ENCODE measurements around the gene ZNF182.
"Not testable (repeated sequence)": the region's sequence is repeated elsewhere in the genome, so short reads cannot be mapped to it uniquely, and the experiment has no call there.

Gene ZNF182

DNA sequence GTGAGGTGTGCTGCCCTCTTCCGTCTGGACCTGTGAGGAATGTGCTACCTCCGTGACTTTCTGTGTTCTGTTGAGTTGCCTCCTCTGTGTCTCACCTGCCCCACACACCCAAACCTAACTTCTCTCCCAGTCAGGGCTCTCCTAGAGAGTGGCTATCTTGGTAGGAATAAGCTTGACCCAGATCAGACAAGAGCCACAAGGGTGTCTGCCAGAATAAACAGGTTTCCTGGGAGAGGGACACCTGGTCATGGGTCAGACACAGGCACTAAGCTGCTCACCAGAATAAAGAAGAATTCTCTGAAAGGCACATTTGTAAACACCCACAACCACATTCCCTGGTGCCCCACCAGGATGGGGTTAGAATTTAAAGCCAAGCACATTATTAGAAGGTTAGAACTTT, 11.1 kb downstream of the ZNF182 start:
- DNase-seq: no peak

DNA sequence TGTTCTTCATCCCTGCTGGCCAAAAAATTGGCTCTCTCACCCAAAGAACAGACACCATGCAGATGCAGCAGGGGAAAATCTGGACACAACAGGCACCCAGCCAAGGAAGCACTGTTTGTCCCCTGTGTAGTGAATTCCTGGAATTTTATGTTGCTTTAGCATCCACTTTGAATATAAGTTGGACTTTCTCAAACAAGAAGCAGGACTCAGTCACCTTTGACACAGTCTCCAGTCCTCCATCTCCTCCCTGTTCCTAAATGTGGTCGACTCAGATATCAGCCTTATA, 11.8 kb downstream of the ZNF182 start:
- no peak for DNase-seq

DNA sequence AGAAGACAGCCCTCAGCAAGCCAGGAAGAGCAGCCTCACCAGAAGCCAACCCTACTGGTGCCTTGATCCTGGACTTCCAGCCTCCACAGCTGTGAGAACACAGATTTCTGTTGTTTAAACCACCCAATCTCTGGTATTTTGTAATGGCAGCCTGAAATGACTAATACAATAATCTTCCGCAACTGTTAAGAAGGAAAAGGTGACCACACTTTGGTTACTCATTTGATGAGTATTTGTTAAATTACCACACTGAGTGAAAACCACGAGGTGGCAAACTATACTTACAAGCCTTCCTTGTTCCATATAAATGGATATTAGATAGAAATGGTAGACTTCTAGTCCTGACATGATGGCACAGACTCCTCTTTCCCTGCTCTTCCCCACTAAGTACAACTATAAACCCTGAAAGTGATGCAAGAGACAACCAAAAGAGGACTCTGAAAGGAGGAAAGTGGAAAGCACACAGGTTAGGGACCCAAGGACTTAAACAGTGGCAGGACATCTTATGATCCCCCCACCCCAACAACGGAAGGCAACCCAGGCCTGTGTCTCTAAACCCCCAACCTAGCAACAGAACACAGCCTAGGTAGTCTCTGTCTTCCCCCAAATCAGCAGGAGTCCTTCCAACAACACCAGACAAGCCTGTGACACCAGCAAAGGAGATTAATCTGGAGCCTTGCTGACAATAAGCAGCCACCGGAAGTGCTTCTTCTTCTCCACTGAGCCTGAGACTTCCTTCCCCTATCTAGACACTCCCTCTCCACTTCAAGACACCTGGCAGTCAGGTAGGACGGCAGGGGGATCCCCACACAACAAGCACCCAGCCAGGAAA, 12.3 kb downstream of the ZNF182 start:
- DNase-seq: no peak

DNA sequence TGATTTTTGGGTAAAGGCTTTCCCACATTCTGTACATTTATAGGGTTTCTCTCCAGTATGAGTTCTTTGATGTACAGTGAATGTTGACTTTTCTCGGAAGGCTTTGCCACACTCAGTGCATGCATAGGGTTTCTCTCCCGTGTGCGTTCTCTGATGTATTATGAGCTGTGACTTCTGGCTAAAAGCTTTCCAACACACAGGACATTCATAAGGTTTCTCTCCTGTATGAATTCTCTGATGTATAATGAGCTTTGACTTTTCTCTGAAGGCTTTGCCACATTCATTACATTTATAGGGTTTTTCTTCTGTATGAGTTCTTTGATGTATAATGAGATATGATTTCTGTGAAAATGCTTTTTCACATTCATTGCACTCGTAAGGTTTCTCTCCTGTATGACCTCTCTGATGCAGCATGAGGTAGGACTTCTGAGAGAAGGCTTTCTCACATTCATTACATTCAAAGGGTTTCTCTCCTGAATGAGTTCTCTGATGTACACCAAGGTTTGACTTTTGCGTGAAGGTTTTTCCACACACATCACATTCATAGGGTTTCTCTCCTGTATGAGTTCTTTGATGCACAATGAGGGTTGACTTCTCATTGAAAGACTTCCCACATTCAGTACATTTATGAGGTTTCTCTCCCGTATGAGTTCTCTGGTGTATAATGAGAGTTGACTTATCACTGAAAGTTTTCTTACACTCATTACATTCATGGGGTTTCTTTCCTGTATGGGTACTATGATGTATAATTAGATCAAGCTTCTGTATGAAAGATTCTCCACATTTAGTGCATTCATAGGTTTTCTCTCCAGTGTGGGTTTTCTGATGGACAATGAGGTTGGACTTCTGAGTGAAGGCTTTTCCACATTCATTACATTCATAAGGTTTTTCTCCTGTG, 27.3 kb downstream of the ZNF182 start:
- no peak for DNase-seq

DNA sequence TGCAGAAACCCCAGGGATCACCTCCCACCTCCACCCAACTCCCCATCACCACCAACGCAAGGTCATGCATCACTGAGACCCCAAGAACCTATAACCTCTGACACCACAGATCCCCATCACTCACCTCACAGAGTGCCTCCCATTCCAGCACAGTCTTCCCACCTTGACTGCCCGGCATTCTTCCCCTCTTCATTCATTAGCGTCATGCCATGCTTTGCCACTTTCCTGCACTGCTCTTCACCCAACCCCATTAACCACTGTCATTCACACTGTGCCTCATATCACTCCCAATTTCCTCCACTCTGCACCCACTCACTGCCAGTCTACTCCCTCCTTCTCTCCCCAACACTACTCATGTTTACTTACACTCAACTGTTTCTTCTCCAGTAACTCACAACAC, 30.6 kb downstream of the ZNF182 start:
- no peak for DNase-seq

DNA sequence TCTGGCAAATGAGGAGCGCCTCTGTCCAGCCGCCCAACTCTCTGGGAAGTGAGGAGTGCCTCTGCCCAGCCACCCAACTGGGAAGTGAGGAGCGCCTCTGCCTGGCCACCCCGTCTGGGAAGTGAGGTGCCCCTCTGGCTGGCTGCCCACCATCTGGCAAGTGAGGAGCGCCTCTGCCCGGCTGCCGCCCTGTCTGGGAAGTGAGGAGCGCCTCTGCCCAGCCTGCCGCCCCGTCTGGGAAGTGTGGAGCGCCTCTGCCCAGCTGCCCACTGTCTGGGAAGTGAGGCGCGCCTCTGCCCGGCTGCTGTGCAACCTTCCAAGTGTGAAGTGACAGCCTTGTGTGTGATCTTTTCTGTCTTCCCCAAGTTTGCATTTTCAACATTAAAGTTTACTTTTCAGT, 38.3 kb downstream of the ZNF182 start:
- DNase-seq: not testable (repeated sequence)

DNA sequence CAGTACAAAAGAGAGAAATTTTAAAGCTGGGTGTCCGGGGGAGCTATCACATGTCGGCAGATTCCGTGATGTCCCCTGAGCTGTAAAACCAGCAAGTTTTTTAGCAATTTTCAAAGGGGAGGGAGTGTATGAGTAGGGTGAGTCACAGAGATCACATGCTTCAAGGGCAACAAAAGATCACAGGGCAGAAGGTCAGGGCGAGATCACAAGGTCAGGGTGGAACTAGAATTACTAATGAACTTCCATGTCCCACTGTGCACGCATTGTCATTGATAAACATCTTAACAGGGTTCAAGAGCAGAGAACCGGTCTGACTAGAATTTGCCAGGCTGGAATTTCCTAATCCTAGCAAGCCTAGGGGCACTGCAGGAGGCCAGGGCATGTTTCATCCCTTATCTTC, 42.0 kb downstream of the ZNF182 start:
- not testable (repeated sequence) for DNase-seq

DNA sequence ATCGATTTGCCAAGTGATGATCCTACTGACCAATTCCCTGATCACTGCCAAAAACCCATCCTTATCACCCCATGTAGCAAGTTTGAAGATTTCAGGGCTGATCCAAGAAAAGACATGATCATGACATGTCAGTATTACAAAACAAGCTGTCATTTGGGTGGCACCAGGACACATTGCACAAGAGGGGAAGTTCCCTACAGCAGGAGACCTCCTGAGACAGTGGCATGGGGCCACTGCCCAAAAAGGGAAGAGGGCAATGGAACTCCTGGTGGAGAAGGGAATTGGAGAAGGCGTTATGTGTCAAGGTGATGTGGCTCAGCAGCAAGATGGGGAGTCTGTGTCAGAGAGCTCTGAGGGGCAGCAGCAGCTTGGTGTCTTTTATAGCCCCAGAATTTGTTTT, 43.4 kb downstream of the ZNF182 start:
- DNase-seq: no peak

DNA sequence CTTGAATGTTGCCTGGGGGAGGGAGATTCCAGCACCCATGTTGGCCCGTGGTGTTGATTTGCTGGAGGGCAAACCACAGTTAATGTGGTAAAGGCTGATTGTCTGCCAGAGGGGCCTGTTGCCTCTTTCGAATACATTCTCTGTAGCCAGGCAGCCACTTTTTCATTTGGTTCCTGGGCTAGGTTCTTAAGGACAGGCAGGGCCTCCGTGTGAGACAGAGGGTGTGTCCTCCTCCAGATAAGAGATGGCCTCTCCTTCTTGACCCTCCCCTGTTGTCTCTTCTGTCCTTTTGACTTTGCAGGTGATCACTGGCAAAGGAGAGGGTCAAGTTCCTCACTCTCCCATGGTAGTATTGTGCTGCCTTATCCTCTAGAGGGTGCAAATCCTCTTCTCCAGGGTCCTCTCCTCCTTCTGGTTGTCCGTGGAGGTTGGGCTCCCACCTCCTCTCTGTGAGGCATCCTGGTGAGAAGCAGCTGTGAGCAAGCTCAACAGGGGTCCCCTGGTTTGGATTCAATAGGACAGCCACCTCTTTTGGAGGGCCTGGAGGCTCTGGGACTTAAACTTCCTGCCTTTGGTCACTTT, 44.9 kb downstream of the ZNF182 start:
- no peak for DNase-seq

DNA sequence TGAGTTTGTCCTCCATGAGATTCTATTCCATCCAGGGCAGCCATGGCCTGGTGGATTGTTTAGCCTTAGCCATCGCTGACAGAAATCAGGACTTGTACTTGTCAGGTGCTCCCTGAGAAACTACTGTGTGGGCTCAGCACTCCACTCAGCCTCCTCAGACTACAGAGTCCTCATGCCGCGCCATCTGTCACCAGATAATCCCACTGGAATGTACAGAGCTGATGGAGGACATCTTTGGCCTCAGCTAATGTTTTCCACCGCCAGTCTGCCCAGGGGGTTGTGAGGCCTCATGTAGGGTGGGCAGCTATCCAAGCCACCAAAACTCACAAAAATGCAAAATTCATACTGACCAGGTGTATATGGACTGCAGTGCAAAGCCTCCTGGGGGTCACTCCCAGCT, 45.6 kb downstream of the ZNF182 start:
- not testable (repeated sequence) for DNase-seq

DNA sequence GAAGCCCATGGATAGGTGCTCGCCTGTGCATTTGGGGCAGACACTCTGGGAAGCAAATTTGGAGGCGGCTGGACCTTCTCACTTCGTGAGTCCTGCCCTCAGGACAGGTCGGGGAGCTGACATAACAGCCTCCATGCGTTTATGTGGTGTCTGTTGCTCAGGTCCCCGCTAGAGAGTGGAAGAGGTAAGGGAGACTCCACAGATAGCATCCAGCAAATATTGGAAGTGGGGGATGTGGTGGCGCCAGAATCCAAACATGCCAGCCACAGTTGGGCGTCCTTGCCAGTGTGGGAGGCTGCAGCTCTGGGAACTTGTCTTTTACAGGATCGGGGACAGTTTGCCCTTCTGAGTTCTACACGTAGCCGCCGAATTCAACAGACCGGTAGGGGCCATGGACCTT, 47.8 kb downstream of the ZNF182 start:
- no peak for DNase-seq

DNA sequence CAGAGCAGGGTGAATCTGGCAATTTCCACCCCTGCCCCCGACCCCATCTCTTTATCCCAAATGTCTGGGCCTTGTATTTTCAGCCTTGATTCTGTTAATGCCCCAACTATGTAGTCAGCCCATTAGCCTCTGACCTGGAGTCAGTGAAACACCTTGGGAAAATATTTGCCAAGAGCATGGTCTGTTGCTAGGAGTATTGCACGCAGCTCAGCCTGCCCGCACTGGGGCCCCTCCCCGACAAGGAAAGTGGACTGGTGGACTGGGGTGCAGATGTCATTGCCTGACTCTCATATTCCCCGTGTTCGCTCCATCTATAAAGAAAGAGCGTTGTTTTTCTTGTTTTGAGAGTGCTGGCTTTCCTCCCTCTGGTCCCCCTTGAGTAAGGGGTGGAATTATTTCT, 48.5 kb downstream of the ZNF182 start:
- not testable (repeated sequence) for DNase-seq

DNA sequence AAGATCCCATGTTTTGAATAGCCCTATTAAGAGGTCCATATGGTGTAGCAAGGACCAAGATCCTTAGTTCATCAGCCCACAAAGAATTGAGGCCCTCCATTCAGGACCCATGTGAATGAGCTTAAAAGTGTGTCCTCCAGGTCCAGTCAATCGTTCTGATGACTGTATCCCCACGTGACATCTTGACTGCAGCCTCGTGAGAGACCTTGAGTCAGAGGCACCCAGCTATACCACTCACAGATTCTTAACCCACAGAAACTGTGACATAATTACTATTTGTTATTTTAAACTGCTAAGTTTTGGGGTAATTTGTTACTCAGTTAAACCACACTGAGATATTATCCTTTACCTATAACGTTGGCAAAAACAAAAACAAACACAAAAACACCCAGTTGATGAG, 62.4 kb downstream of the ZNF182 start:
- DNase-seq: no peak

DNA sequence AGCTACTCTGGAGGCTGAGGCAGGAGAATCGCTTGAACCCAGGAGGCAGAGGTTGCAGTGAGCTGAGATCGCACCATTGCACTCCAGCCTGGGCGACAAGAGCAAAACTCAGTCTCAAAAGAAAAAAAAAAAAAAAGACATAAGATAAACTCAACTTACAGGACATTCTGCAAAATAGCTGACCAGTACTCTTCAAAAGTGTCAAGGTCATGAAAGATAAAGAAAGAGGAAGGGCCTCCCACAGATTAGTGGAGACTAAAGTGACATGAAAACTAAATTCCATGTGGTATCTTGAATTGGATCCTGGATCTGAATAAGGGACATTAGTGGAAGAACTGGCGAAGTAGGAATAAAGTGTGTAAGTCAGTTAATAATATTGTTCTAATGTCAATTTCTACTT, 63.3 kb downstream of the ZNF182 start:
- DNase-seq: no peak

DNA sequence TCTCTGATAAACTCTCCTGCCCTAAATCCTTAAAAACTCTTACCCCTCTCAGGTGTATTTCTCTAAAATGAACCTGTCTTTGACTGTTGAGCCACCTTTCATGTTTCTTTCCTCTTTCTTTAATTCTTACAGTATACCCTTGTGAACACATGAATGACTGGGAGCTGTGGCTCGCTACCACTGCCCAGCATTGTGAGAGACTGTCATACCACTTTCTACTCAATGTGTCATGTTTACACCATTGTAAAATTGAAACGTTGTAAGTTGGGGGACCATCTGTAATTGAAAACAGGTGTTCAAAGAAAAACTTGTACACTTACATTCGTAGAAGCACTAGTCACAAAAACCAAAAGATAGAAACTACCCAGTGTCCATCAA, 66.9 kb downstream of the ZNF182 start:
- no peak for DNase-seq

DNA sequence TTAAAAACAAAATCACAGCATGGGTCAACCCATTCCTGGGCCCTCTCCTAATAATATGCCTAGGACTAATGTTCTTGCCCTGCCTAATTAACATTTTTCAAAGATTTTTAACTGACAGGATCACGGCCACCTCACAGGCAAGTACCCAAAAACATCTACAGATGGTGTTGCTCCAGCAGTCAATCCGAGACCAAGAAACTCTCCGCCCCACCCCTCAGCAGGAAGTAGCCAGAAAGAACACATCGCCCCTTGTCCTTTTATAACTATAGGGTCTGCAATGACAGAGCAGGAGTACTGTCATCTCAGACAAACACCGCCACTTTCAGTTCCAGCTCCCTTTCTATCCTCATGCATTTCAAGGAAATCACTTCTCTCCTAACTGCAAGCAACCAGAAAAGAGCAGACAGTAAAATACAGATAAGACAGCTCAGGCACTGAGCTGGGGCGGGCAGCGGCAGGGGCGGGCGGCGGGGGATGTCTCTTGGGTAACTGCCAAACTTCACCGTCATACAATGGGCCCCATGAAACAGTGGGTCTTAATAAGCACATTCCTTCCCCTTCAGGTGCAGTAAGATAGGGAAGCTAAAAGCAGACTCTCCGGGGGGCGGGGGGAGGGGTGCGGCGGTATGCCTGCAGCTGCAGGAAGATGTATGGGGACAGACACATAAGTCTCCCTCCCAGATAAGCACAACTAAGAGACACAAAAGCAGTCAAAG, 67.4 kb downstream of the ZNF182 start:
- DNase-seq: no peak

DNA sequence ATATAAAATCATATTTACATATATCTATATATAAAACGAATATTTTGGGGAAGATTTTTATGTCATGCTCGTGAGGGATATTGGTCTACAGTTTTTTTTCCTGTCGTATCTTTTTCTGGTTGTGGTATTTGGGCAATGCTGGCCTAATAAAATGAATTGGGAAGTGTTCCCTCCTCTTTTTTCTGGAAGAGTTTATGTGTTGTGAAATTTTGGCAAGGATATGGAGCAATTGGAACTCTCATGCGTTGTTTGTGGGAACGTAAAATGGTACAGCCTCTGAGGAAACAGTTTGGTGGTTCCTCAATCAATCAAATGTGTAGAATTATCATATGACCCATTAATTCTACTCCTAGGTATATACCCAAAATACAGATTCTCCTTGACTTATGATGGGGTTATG, 69.8 kb downstream of the ZNF182 start:
- no peak for DNase-seq

DNA sequence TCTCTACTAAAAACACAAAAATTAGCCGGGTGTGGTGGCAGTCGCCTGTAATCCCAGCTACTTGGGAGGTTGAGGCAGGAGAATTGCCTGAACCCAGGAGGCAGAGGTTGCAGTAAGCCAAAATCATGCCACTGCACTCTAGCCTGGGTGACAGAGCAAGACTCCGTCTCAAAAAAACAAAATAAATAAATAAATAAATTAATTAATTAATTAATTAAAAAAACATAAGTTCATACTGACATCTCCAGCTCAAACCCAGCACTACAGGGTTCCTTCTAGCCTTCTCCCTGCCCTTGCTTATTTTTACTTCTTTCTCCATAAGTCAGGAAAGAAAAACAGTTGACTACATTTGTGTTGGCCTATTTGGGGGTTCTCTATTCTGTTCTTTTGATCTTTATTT, 71.8 kb downstream of the ZNF182 start:
- not testable (repeated sequence) for DNase-seq

DNA sequence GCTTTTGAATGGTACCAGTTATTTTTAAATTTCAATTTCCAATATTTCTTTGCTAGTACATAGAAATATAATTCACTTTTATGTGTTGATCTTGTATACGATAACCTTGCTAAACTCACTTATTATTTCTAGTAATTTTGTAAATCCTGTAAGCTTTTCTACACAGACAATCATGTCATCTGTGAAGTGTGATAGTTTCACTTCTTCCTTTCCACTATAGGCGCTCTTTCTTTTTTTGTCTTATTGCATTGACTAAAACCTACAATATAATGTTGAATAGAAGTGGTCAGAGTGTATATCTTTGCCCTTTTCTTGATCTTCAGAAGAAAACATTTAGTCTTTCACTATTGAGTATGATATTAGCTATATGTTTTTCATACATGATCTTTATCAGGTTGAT, 76.6 kb downstream of the ZNF182 start:
- no peak for DNase-seq

All from NK-92 treated with Interleukin-12 subunit alpha and Interleukin-12 subunit beta, amount 100 ng/mL, for 24 hours (cell line).